Measurements from ENCODE around the gene NUAK2.

GRCh38 chr1:205357567-205357966, 36.0 kb upstream of the NUAK2 start:
- TF ChIP-seq POLR2AphosphoS5 (IDR thresholded peaks at IDR 0.05): no peak
- no peak for TF ChIP-seq CTCF (IDR thresholded peaks at IDR 0.05)

Measured in suprapubic skin (tissue), 3 donors.